Neural progenitor cell (in vitro differentiated cells): ENCODE measurements around the gene RBM39. TPM values are rescaled to one million over a fixed set of nuclear protein-coding genes. Genes with fewer than 3 reads are reported as not detected.

ENCODE experiments used
- DNase-seq: peaks from one replicate; pipeline ENCODE4 v3.0.0-alpha.2; 2016; ENCODE audit warnings: low spot score
- H2AFZ ChIP-seq: fragments of 200-600 bp; sonication (generic); replicated peaks from 2 replicates; pipeline ENCODE4 v1.6.1; 2016; ENCODE audit warnings: antibody characterized with exemption
- H3F3A ChIP-seq: fragments of 200-600 bp; sonication (generic); 2 replicates; pipeline ENCODE4 v1.6.1; 2016; ENCODE audit warnings: antibody characterized with exemption, low read depth
- H3K27ac ChIP-seq: fragments of 200-600 bp; sonication (generic); 2 replicates; pipeline ENCODE4 v1.5.1; 2016; ENCODE audit warnings: mild to moderate bottlenecking
- H3K27me3 ChIP-seq: fragments of 200-600 bp; sonication (generic); 2 replicates; pipeline ENCODE4 v1.6.1; 2016; ENCODE audit warnings: mild to moderate bottlenecking, moderate library complexity
- H3K36me3 ChIP-seq: fragments of 200-600 bp; sonication (generic); 2 replicates; pipeline ENCODE4 v1.5.1; 2016
- H3K4me1 ChIP-seq: fragments of 200-600 bp; sonication (generic); 2 replicates; pipeline ENCODE4 v1.6.1; 2016; ENCODE audit warnings: mixed run types
- H3K4me2 ChIP-seq: fragments of 200-600 bp; sonication (generic); 2 replicates; pipeline ENCODE4 v1.6.1; 2016
- H3K4me3 ChIP-seq: fragments of 200-600 bp; sonication (generic); 2 replicates; pipeline ENCODE4 v1.5.1; 2016
- H3K79me2 ChIP-seq: fragments of 200-600 bp; sonication (generic); 2 replicates; pipeline ENCODE4 v1.6.1; 2016; ENCODE audit warnings: low read depth
- H3K9ac ChIP-seq: fragments of 200-600 bp; sonication (generic); 2 replicates; pipeline ENCODE4 v1.6.1; 2016
- H3K9me3 ChIP-seq: fragments of 200-600 bp; sonication (generic); 2 replicates; pipeline ENCODE4 v1.5.1; 2016; ENCODE audit warnings: low read depth
- H4K20me1 ChIP-seq: fragments of 200-600 bp; sonication (generic); 2 replicates; pipeline ENCODE4 v1.6.1; 2016; ENCODE audit warnings: low read depth
- H3K27ac Mint-ChIP-seq: 3 replicates; pipeline ENCODE4 v1.8.0; 2021; ENCODE audit warnings: mixed read lengths
- H3K27me3 Mint-ChIP-seq: 2 replicates; pipeline ENCODE4 v1.8.0; 2022; ENCODE audit warnings: low read depth, mild to moderate bottlenecking, inconsistent platforms, moderate library complexity, mixed read lengths; ENCODE audit not compliant: insufficient read depth
- H3K36me3 Mint-ChIP-seq: 3 replicates; pipeline ENCODE4 v1.8.0; 2021; ENCODE audit warnings: mixed read lengths
- H3K4me1 Mint-ChIP-seq: 3 replicates; pipeline ENCODE4 v1.8.0; 2021; ENCODE audit warnings: mixed read lengths
- H3K4me3 Mint-ChIP-seq: 3 replicates; pipeline ENCODE4 v1.8.0; 2021; ENCODE audit warnings: mild to moderate bottlenecking, moderate library complexity, mixed read lengths
- H3K9me3 Mint-ChIP-seq: 3 replicates; pipeline ENCODE4 v1.8.0; 2020; ENCODE audit warnings: mixed read lengths
- CTCF ChIP-seq: fragments of 200-600 bp; sonication (generic); IDR thresholded peaks from 2 replicates; pipeline ENCODE4 v1.5.1; 2017; ENCODE audit warnings: antibody characterized with exemption, mild to moderate bottlenecking
- EZH2 ChIP-seq: fragments of 200-600 bp; sonication (generic); IDR thresholded peaks from 2 replicates; pipeline ENCODE4 v1.6.1; 2017; ENCODE audit warnings: antibody characterized with exemption, mild to moderate bottlenecking, moderate library complexity
- EZH2phosphoT487 ChIP-seq: fragments of 200-600 bp; sonication (generic); IDR thresholded peaks from 2 replicates; pipeline ENCODE4 v1.6.1; 2017; ENCODE audit warnings: antibody characterized with exemption
- total RNA-seq: library from RNA; depleted of rRNA; stranded (reverse); fragments of >200 nt; gene quantifications from 2 replicates; pipeline ENCODE4 v1.2.3, GENCODE V29; 2015; ENCODE audit warnings: low replicate concordance

The RBM39 gene
- total RNA-seq, 1 donor from 2014 or later, result 555 TPM

GRCh38 chr20:35721621-35722020, 20.4 kb downstream of the RBM39 start:
- H3K36me3 Mint-ChIP-seq, result peaks cover 39% of the 10 kb centered on the region
- peaks cover 65% of the 10 kb centered on the region for H3K36me3 ChIP-seq
- TF ChIP-seq CTCF (no peak), EZH2 (no peak), EZH2phosphoT487 (no peak)
- no peak overlapping the region for H3K9ac ChIP-seq
- no peaks in the 10 kb centered on the region for H3K4me1 Mint-ChIP-seq
- H3K4me3 Mint-ChIP-seq, result no peak overlapping the region
- no peak overlapping the region for H3K27ac ChIP-seq
- DNase-seq, result no peak
- no peaks in the 10 kb centered on the region for H3K27me3 Mint-ChIP-seq
- no peaks in the 10 kb centered on the region for H3K9me3 ChIP-seq
- no peaks in the 10 kb centered on the region for H3K4me1 ChIP-seq
- H4K20me1 ChIP-seq, result peaks cover 99% of the 10 kb centered on the region
- no peak overlapping the region for H3K4me3 ChIP-seq
- no peaks in the 10 kb centered on the region for H3K27me3 ChIP-seq
- H3F3A ChIP-seq, result peaks cover 65% of the 10 kb centered on the region
- no peak overlapping the region for H3K4me2 ChIP-seq
- H3K27ac Mint-ChIP-seq, result no peak overlapping the region
- no peaks in the 10 kb centered on the region for H3K9me3 Mint-ChIP-seq
- no peak overlapping the region for H2AFZ ChIP-seq
- H3K79me2 ChIP-seq, result peaks cover 98% of the 10 kb centered on the region

GRCh38 chr20:35721219-35721618, 20.8 kb downstream of the RBM39 start:
- Histone ChIP-seq H3K27me3 (no peaks in the 10 kb centered on the region), H3K79me2 (peaks cover 98% of the 10 kb centered on the region), H3F3A (peaks cover 67% of the 10 kb centered on the region), H3K36me3 (peaks cover 64% of the 10 kb centered on the region), H2AFZ (no peak overlapping the region), H3K9ac (no peak overlapping the region), H3K4me1 (no peaks in the 10 kb centered on the region), H4K20me1 (peaks cover 99% of the 10 kb centered on the region), H3K4me2 (no peak overlapping the region), H3K27ac (no peak overlapping the region), H3K9me3 (no peaks in the 10 kb centered on the region), H3K4me3 (no peak overlapping the region)
- H3K36me3 Mint-ChIP-seq, result peaks cover 38% of the 10 kb centered on the region
- no peaks in the 10 kb centered on the region for H3K9me3 Mint-ChIP-seq
- no peak overlapping the region for H3K27ac Mint-ChIP-seq
- TF ChIP-seq CTCF (no peak), EZH2 (no peak), EZH2phosphoT487 (no peak)
- H3K4me1 Mint-ChIP-seq, result no peaks in the 10 kb centered on the region
- no peak for DNase-seq
- no peaks in the 10 kb centered on the region for H3K27me3 Mint-ChIP-seq
- no peak overlapping the region for H3K4me3 Mint-ChIP-seq

- Histone ChIP-seq H3K4me1 (no peaks in the 10 kb centered on the region), H3F3A (peaks cover 67% of the 10 kb centered on the region), H3K9ac (no peak overlapping the region), H4K20me1 (peaks cover 99% of the 10 kb centered on the region), H3K4me3 (no peak overlapping the region), H3K27me3 (no peaks in the 10 kb centered on the region), H3K4me2 (no peak overlapping the region), H2AFZ (no peak overlapping the region), H3K9me3 (no peaks in the 10 kb centered on the region), H3K79me2 (peaks cover 98% of the 10 kb centered on the region), H3K27ac (no peak overlapping the region), H3K36me3 (peaks cover 69% of the 10 kb centered on the region)
- TF ChIP-seq EZH2, result no peak
- TF ChIP-seq EZH2phosphoT487, result no peak
- TF ChIP-seq CTCF, result no peak
- H3K9me3 Mint-ChIP-seq, result no peaks in the 10 kb centered on the region
- peaks cover 42% of the 10 kb centered on the region for H3K36me3 Mint-ChIP-seq
- no peak overlapping the region for H3K4me3 Mint-ChIP-seq
- no peak overlapping the region for H3K27ac Mint-ChIP-seq
- no peaks in the 10 kb centered on the region for H3K4me1 Mint-ChIP-seq
- DNase-seq, result no peak
- H3K27me3 Mint-ChIP-seq, result no peaks in the 10 kb centered on the region
Measured at GRCh38 chr20:35720165-35721123, 21.6 kb downstream of the RBM39 start.
